Endodermal cell (in vitro differentiated cells): ENCODE data around the gene UBE2QL1. TPM values are rescaled to one million over a fixed set of nuclear protein-coding genes. Genes with fewer than 3 reads are reported as not detected.

Experiments
- DNase-seq: peaks from one replicate; pipeline ENCODE4 v3.0.0-alpha.2; 2017
- H3K27ac ChIP-seq: 2 replicates; pipeline ENCODE4 v1.5.1; 2013; ENCODE audit warnings: mild to moderate bottlenecking, low read depth, low read length, moderate library complexity
- H3K27me3 ChIP-seq: 2 replicates; pipeline ENCODE4 v1.6.1; 2013; ENCODE audit warnings: mild to moderate bottlenecking, low read length, moderate library complexity; ENCODE audit not compliant: insufficient read depth, control insufficient read depth, poor library complexity, severe bottlenecking
- H3K36me3 ChIP-seq: 2 replicates; pipeline ENCODE4 v1.7.0; 2013; ENCODE audit warnings: mild to moderate bottlenecking, low read length, moderate library complexity; ENCODE audit not compliant: control insufficient read depth, insufficient read depth
- H3K4me1 ChIP-seq: one replicate; pipeline ENCODE4 v1.7.0; 2013; ENCODE audit warnings: low read length; ENCODE audit not compliant: control insufficient read depth, insufficient read depth
- H3K4me3 ChIP-seq: 2 replicates; pipeline ENCODE4 v1.5.1; 2013; ENCODE audit warnings: mild to moderate bottlenecking, low read length, moderate library complexity
- H3K9ac ChIP-seq: 2 replicates; pipeline ENCODE4 v1.6.1; 2013; ENCODE audit warnings: mild to moderate bottlenecking, low read length, moderate library complexity; ENCODE audit not compliant: poor library complexity, severe bottlenecking; ENCODE audit errors: extremely low read depth
- H3K9me3 ChIP-seq: 2 replicates; pipeline ENCODE4 v1.6.1; 2013; ENCODE audit warnings: mild to moderate bottlenecking, low read length, moderate library complexity; ENCODE audit not compliant: control insufficient read depth
- H3K27ac Mint-ChIP-seq: 2 replicates; pipeline ENCODE4 v1.8.0; 2020; ENCODE audit warnings: mixed read lengths
- H3K27me3 Mint-ChIP-seq: 2 replicates; pipeline ENCODE4 v1.8.0; 2021; ENCODE audit warnings: mild to moderate bottlenecking, mixed read lengths; ENCODE audit not compliant: insufficient read depth
- H3K36me3 Mint-ChIP-seq: 2 replicates; pipeline ENCODE4 v1.8.0; 2020; ENCODE audit warnings: low read depth, mixed read lengths
- H3K4me1 Mint-ChIP-seq: 2 replicates; pipeline ENCODE4 v1.8.0; 2020; ENCODE audit warnings: mixed read lengths
- H3K4me3 Mint-ChIP-seq: 2 replicates; pipeline ENCODE4 v1.8.0; 2020; ENCODE audit warnings: mild to moderate bottlenecking, moderate library complexity, mixed read lengths
- H3K9me3 Mint-ChIP-seq: 2 replicates; pipeline ENCODE4 v1.8.0; 2020; ENCODE audit warnings: mild to moderate bottlenecking, mixed read lengths
- CTCF ChIP-seq: fragments of 200-600 bp; sonication (generic); conservative IDR thresholded peaks from 2 replicates; pipeline ENCODE4 v1.5.0; 2021; ENCODE audit warnings: antibody characterized with exemption, mild to moderate bottlenecking
- WGBS, 2 experiments: methylation state at CpG; one replicate each; pipeline versions ENCODE4 v1.1.5 to v1.1.7; 2013; ENCODE audit warnings: missing lambda C conversion rate in 2 of 2, mixed read lengths in 1 of 2; ENCODE audit not compliant: insufficient coverage in 1 of 2, insufficient read length in 1 of 2; 5-methylcytosine and 5-hydroxymethylcytosine counted together
- total RNA-seq, 2 donors: library from RNA; stranded (reverse); fragmentation: NEBNext Ultra II Directional in 1 of 2; extraction: Animal tissue kit (Norgen Biotek cat#: 25700) in 1 of 2; gene quantifications; 2 replicates in 1 of 2; 3 replicates in 1 of 2; pipeline ENCODE4 v1.2.1, GENCODE V29; 2021

The UBE2QL1 gene
- total RNA-seq, 2 donors from 2014 or later: 0.11 TPM; not detected in 1

GRCh38 chr5:6475626-6476312, 27.1 kb downstream of the UBE2QL1 start:
- TF ChIP-seq CTCF: no peak
- DNase-seq: peak; percentile 92
- H3K27ac Mint-ChIP-seq: no peak overlapping the region
- Histone ChIP-seq H3K27me3 (peaks cover 18% of the 10 kb centered on the region), H3K36me3 (no peaks in the 10 kb centered on the region), H3K27ac (no peak overlapping the region), H3K4me3 (no peak overlapping the region), H3K9ac (no peak overlapping the region), H3K9me3 (no peaks in the 10 kb centered on the region), H3K4me1 (no peaks in the 10 kb centered on the region)
- no peak overlapping the region for H3K4me3 Mint-ChIP-seq
- WGBS, 2 experiments: 60 to 100% methylated on average over 2 to 9 of the region's 9 CpGs
- peaks cover 5% of the 10 kb centered on the region for H3K9me3 Mint-ChIP-seq
- H3K27me3 Mint-ChIP-seq: peaks cover 15% of the 10 kb centered on the region
- no peaks in the 10 kb centered on the region for H3K4me1 Mint-ChIP-seq
- H3K36me3 Mint-ChIP-seq: no peaks in the 10 kb centered on the region

GRCh38 chr5:6476313-6476661, 27.6 kb downstream of the UBE2QL1 start:
- H3K9me3 ChIP-seq: no peaks in the 10 kb centered on the region
- no peak overlapping the region for H3K27ac ChIP-seq
- Mint-ChIP-seq H3K27me3 (peaks cover 16% of the 10 kb centered on the region), H3K27ac (no peak overlapping the region), H3K36me3 (no peaks in the 10 kb centered on the region), H3K4me1 (no peaks in the 10 kb centered on the region), H3K9me3 (peaks cover 2% of the 10 kb centered on the region), H3K4me3 (no peak overlapping the region)
- WGBS, 2 experiments: 92 to 95% methylated on average over 4 to 6 of the region's 6 CpGs
- no peaks in the 10 kb centered on the region for H3K4me1 ChIP-seq
- TF ChIP-seq CTCF: no peak
- H3K27me3 ChIP-seq: peaks cover 18% of the 10 kb centered on the region
- no peak overlapping the region for H3K4me3 ChIP-seq
- no peak overlapping the region for H3K9ac ChIP-seq
- DNase-seq: no peak
- H3K36me3 ChIP-seq: no peaks in the 10 kb centered on the region

GRCh38 chr5:6478793-6479192, 30.1 kb downstream of the UBE2QL1 start:
- no peak overlapping the region for H3K27ac Mint-ChIP-seq
- Histone ChIP-seq H3K27ac (no peak overlapping the region), H3K9me3 (no peaks in the 10 kb centered on the region), H3K9ac (no peak overlapping the region), H3K4me1 (no peaks in the 10 kb centered on the region), H3K27me3 (peaks cover 12% of the 10 kb centered on the region), H3K4me3 (no peak overlapping the region), H3K36me3 (no peaks in the 10 kb centered on the region)
- TF ChIP-seq CTCF: no peak
- H3K36me3 Mint-ChIP-seq: no peaks in the 10 kb centered on the region
- 90 to 98% methylated on average over 8 to 11 of the region's 11 CpGs for WGBS, 2 experiments
- no peaks in the 10 kb centered on the region for H3K4me1 Mint-ChIP-seq
- H3K27me3 Mint-ChIP-seq: peaks cover 8% of the 10 kb centered on the region
- no peak for DNase-seq
- no peak overlapping the region for H3K4me3 Mint-ChIP-seq
- no peaks in the 10 kb centered on the region for H3K9me3 Mint-ChIP-seq
